Karpas-422 (cell line): ENCODE data around the gene TBATA. TPM values are rescaled to one million over a fixed set of nuclear protein-coding genes. Genes with fewer than 3 reads are reported as not detected.

Experiments used
- DNase-seq: peaks from one replicate; pipeline ENCODE4 v3.0.0-alpha.2; 2015
- H2AFZ ChIP-seq: fragments of 200-600 bp; sonication (generic); 2 replicates; pipeline ENCODE4 v1.6.1; 2014; ENCODE audit warnings: antibody characterized with exemption, low read length, mixed read lengths
- H3K27ac ChIP-seq: fragments of 200-600 bp; sonication (generic); 2 replicates; pipeline ENCODE4 v1.5.1; 2014; ENCODE audit warnings: mild to moderate bottlenecking, low read length, moderate library complexity
- H3K27me3 ChIP-seq: fragments of 200-600 bp; sonication (generic); 2 replicates; pipeline ENCODE4 v1.6.1; 2014; ENCODE audit warnings: low read length, mixed read lengths
- H3K36me3 ChIP-seq: fragments of 200-600 bp; sonication (generic); 2 replicates; pipeline ENCODE4 v1.6.1; 2014; ENCODE audit warnings: low read length, mixed read lengths; ENCODE audit not compliant: insufficient read depth
- H3K4me1 ChIP-seq: fragments of 200-600 bp; sonication (generic); 2 replicates; pipeline ENCODE4 v1.6.1; 2014; ENCODE audit warnings: mild to moderate bottlenecking, low read length, mixed read lengths
- H3K4me2 ChIP-seq: fragments of 200-600 bp; sonication (generic); 2 replicates; pipeline ENCODE4 v1.6.1; 2014; ENCODE audit warnings: low read length, low read depth, mild to moderate bottlenecking; ENCODE audit not compliant: poor library complexity, severe bottlenecking
- H3K4me3 ChIP-seq: fragments of 200-600 bp; sonication (generic); 2 replicates; pipeline ENCODE4 v1.5.1; 2014; ENCODE audit warnings: mild to moderate bottlenecking, antibody characterized with exemption, low read length, mixed read lengths
- H3K79me2 ChIP-seq: fragments of 200-600 bp; sonication (generic); 2 replicates; pipeline ENCODE4 v1.6.1; 2014; ENCODE audit warnings: mild to moderate bottlenecking, low read length, mixed read lengths
- H3K9ac ChIP-seq: fragments of 200-600 bp; sonication (generic); 2 replicates; pipeline ENCODE4 v1.6.0; 2014; ENCODE audit warnings: low read length
- H3K9me2 ChIP-seq: fragments of 200-600 bp; sonication (generic), shearing (Covaris generic); replicated peaks from 2 replicates; pipeline ENCODE4 v1.6.0; 2014; ENCODE audit warnings: mild to moderate bottlenecking, low read length, moderate library complexity; ENCODE audit not compliant: insufficient read depth
- H3K9me3 ChIP-seq: fragments of 300-700, 200-600 bp; sonication (generic); 2 replicates; pipeline ENCODE4 v1.6.1; 2014; ENCODE audit warnings: low read length, mixed read lengths
- H4K20me1 ChIP-seq: fragments of 200-600 bp; sonication (generic); 2 replicates; pipeline ENCODE4 v1.6.1; 2014; ENCODE audit warnings: mild to moderate bottlenecking, antibody characterized with exemption, low read length, low read depth; ENCODE audit not compliant: insufficient read depth
- total RNA-seq: library from RNA; depleted of rRNA; stranded (reverse); fragments of >200 nt; shearing (Covaris generic); gene quantifications from 2 replicates; pipeline ENCODE4 v1.2.3, GENCODE V29; 2014; ENCODE audit warnings: low replicate concordance

TBATA gene
- total RNA-seq, 1 experiment from 2014 or later: not detected

GRCh38 chr10:70804421-70804808 lies 19.2 kb upstream of the TBATA start:
- no peaks in the 10 kb centered on the region for H3K79me2 ChIP-seq
- H3K9me2 ChIP-seq: no peaks in the 10 kb centered on the region
- H3K9me3 ChIP-seq: no peaks in the 10 kb centered on the region
- no peak overlapping the region for H3K27ac ChIP-seq
- no peaks in the 10 kb centered on the region for H3K4me1 ChIP-seq
- no peaks in the 10 kb centered on the region for H4K20me1 ChIP-seq
- H3K27me3 ChIP-seq: 0 out of 2 replicates have a peak, but pooled peaks cover 2% of the 10 kb centered on the region
- H3K4me2 ChIP-seq: no peak overlapping the region
- H3K36me3 ChIP-seq: no peaks in the 10 kb centered on the region
- no peak overlapping the region for H3K9ac ChIP-seq
- no peak for DNase-seq
- H2AFZ ChIP-seq: no peak overlapping the region
- H3K4me3 ChIP-seq: no peak overlapping the region

DNA sequence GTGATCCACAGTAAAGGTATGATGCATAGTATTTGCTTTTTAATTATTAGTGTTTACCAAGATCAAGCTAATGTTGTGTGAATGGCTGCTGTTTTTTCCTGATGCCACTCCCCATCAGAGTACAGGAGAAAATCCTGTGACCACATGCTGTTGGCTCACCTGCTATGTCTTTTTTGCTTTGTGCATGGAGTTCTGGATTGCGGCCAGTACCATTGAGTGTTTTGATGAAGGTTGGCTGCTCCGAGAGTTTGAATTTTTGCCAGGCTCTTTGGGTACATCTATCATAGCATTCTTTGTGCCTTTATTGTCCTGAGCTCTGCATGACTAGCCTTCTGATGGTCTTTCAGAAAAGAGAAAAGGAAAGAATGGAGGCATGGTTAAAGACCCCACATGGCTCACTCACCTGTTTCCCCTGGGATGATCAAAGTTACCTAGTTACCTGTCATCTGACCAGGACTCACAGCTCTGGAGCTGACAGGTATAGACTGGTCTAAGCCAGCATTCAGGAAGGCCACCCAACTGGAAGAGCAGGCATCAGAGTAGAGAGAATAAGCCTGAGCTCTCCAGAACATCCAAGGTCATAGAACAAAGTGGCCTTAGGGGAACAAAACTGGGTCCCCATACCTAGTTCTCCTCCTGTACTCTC lies 18.7 kb upstream of the TBATA start:
- no peak for DNase-seq
- H3K9ac ChIP-seq: no peak overlapping the region
- H3K36me3 ChIP-seq: no peaks in the 10 kb centered on the region
- no peaks in the 10 kb centered on the region for H3K4me1 ChIP-seq
- H3K27ac ChIP-seq: no peak overlapping the region
- H3K9me2 ChIP-seq: no peaks in the 10 kb centered on the region
- no peaks in the 10 kb centered on the region for H3K79me2 ChIP-seq
- no peak overlapping the region for H2AFZ ChIP-seq
- 0 out of 2 replicates have a peak, but pooled peaks cover 2% of the 10 kb centered on the region for H3K27me3 ChIP-seq
- H3K4me3 ChIP-seq: no peak overlapping the region
- H3K4me2 ChIP-seq: no peak overlapping the region
- no peaks in the 10 kb centered on the region for H3K9me3 ChIP-seq
- no peaks in the 10 kb centered on the region for H4K20me1 ChIP-seq

DNA sequence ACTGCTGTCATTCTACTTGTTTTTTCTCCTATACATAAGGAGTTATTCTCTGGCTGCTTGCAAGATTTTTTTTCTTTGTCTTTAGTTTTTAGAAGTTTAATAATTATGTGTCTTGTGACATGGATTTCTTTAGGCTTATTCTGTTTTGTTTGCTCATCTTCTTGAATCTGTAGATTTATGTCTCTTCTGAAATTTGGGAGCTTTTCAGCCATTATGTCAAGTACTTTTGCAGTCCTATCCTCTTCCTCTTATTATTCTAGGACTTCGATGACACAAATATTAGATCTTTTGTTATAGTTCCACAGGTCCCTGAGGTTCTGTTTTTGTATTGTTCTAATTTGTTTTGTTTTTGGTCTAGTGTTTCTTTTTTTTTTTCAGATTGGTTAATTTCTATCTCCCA lies 16.7 kb upstream of the TBATA start:
- Histone ChIP-seq H3K4me1 (no peaks in the 10 kb centered on the region), H3K4me2 (no peak overlapping the region), H3K9ac (no peak overlapping the region), H3K9me3 (no peaks in the 10 kb centered on the region), H4K20me1 (no peaks in the 10 kb centered on the region), H3K9me2 (no peaks in the 10 kb centered on the region), H3K27ac (no peak overlapping the region), H2AFZ (no peak overlapping the region), H3K79me2 (no peaks in the 10 kb centered on the region), H3K4me3 (no peak overlapping the region), H3K27me3 (0 out of 2 replicates have a peak, but pooled peaks cover 2% of the 10 kb centered on the region), H3K36me3 (no peaks in the 10 kb centered on the region)
- DNase-seq: no peak

DNA sequence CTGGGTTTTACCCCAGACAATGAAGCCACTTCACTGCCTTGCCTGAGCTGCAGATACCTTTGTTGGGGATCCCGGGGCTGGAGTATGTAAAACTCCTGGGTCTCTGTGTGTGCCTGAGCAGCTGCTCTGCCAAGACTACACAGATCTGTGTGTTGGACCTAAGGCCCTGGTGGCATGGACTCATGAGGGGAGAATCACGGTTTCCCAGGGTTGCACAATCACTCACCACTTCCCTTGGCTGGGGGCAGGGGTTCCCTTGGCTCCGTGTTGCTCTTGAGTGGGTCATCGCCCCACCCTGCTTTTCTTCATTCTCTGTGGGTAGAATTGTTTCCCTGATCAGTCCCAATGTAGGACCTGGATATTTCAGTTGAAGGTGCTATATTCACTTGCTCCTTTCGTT lies 13.9 kb upstream of the TBATA start:
- H3K9ac ChIP-seq: no peak overlapping the region
- no peak overlapping the region for H2AFZ ChIP-seq

GRCh38 chr10:70797840-70798239 lies 12.7 kb upstream of the TBATA start:
- Histone ChIP-seq H4K20me1 (no peaks in the 10 kb centered on the region), H3K4me2 (no peak overlapping the region), H3K27me3 (no peaks in the 10 kb centered on the region), H3K9ac (no peak overlapping the region), H3K36me3 (no peaks in the 10 kb centered on the region), H3K9me3 (no peaks in the 10 kb centered on the region), H3K4me1 (no peaks in the 10 kb centered on the region), H3K79me2 (no peaks in the 10 kb centered on the region), H3K27ac (no peak overlapping the region), H3K9me2 (no peaks in the 10 kb centered on the region), H2AFZ (no peak overlapping the region), H3K4me3 (no peak overlapping the region)
- DNase-seq: no peak

More for the DNA sequence above, 13.9 kb upstream of the TBATA start:
- Histone ChIP-seq H3K27ac (no peak overlapping the region), H3K36me3 (no peaks in the 10 kb centered on the region), H3K9me3 (no peaks in the 10 kb centered on the region), H3K4me1 (no peaks in the 10 kb centered on the region), H3K9me2 (no peaks in the 10 kb centered on the region), H3K27me3 (no peaks in the 10 kb centered on the region), H4K20me1 (no peaks in the 10 kb centered on the region), H3K4me2 (no peak overlapping the region), H3K79me2 (no peaks in the 10 kb centered on the region), H3K4me3 (no peak overlapping the region)
- no peak for DNase-seq

DNA sequence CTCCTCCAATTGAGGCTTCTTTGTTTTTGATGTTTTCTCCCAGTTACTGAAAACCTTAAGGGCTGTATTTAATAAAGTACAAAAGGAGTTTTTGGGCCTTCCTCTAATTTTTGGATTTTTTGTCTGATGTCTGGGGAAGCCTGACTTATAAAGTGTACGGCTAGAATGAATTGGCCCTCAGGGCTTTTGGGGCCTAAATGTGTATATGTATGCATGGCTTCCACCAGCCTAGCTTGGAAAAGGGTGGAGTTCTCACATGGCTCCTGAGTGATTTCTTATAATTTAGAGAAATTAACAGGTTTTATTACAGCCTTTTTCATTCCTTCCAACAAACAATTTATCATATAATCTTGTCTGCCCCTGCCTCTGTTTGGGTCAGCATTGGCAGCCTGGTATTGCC lies 10.4 kb upstream of the TBATA start:
- Histone ChIP-seq H3K9me3 (no peaks in the 10 kb centered on the region), H3K36me3 (no peaks in the 10 kb centered on the region), H3K4me3 (no peak overlapping the region), H3K27ac (no peak overlapping the region), H3K9ac (no peak overlapping the region), H4K20me1 (no peaks in the 10 kb centered on the region), H3K9me2 (no peaks in the 10 kb centered on the region), H3K4me1 (no peaks in the 10 kb centered on the region), H2AFZ (no peak overlapping the region), H3K4me2 (no peak overlapping the region), H3K79me2 (no peaks in the 10 kb centered on the region), H3K27me3 (no peaks in the 10 kb centered on the region)
- no peak for DNase-seq

GRCh38 chr10:70791386-70792039 lies 6.3 kb upstream of the TBATA start:
- no peak overlapping the region for H2AFZ ChIP-seq
- H3K9me3 ChIP-seq: no peaks in the 10 kb centered on the region
- H3K79me2 ChIP-seq: no peaks in the 10 kb centered on the region
- no peaks in the 10 kb centered on the region for H3K27me3 ChIP-seq
- no peaks in the 10 kb centered on the region for H3K4me1 ChIP-seq
- H4K20me1 ChIP-seq: no peaks in the 10 kb centered on the region
- H3K27ac ChIP-seq: no peak overlapping the region
- no peaks in the 10 kb centered on the region for H3K36me3 ChIP-seq
- H3K4me3 ChIP-seq: no peak overlapping the region
- no peak for DNase-seq
- H3K9me2 ChIP-seq: no peaks in the 10 kb centered on the region
- H3K9ac ChIP-seq: no peak overlapping the region
- H3K4me2 ChIP-seq: no peak overlapping the region

DNA sequence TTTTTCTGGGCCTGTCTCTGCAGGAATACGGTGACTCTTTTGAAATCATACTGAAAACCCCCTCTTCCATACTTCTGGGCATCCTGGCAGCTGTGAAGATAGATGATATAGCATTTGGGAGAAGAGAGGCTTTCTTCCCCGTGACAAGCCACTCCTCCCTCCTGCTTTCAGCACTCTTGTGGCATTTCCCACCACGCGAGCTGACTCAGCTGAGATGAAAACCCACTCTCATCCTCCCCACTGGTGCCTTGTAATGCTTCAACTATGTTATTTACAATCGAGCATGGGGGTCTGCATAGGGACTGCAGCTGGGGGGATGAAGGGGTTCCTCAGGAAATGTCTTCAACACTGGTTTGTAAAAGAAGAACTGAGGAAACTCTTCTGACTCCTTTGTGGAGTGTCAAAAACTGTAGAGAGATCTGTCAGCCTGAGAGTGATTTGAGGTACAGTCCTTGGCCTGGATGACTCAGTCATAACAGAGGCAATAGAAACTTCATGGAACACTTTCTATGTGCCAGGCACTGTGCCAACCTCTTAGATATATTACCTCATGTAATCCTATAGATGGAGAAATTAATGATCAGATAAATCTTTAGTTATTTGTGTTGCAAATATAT lies 1.7 kb upstream of the TBATA start:
- H2AFZ ChIP-seq: no peak overlapping the region
- no peak overlapping the region for H3K9ac ChIP-seq
- H3K9me2 ChIP-seq: no peaks in the 10 kb centered on the region
- no peaks in the 10 kb centered on the region for H3K79me2 ChIP-seq
- H3K27ac ChIP-seq: no peak overlapping the region
- no peak overlapping the region for H3K4me3 ChIP-seq
- no peaks in the 10 kb centered on the region for H3K36me3 ChIP-seq
- DNase-seq: no peak
- H3K4me2 ChIP-seq: no peak overlapping the region
- no peaks in the 10 kb centered on the region for H3K27me3 ChIP-seq
- H4K20me1 ChIP-seq: no peaks in the 10 kb centered on the region
- no peaks in the 10 kb centered on the region for H3K4me1 ChIP-seq
- H3K9me3 ChIP-seq: no peaks in the 10 kb centered on the region
